ENCODE data around the gene RPL35.

DNA sequence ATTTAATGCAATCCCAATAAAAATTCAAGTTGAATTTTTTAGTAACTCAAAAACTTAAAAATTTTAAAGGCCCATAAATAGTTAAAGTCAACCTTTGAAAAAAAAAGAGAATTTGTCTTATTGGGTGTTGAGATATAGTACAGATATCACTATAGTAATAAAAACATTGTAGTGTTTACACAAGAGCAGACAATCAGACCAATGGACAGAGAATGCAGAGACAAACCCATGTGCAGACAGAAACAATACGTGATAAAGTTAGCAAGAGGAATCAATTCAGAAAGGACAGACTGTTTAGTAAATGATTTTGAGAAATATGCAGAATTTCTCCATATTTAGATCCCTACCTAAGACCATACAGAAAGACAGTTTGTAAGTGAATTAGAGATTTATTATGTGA lies 45.2 kb upstream of the RPL35 start:
- TF ChIP-seq, protein P1, sequence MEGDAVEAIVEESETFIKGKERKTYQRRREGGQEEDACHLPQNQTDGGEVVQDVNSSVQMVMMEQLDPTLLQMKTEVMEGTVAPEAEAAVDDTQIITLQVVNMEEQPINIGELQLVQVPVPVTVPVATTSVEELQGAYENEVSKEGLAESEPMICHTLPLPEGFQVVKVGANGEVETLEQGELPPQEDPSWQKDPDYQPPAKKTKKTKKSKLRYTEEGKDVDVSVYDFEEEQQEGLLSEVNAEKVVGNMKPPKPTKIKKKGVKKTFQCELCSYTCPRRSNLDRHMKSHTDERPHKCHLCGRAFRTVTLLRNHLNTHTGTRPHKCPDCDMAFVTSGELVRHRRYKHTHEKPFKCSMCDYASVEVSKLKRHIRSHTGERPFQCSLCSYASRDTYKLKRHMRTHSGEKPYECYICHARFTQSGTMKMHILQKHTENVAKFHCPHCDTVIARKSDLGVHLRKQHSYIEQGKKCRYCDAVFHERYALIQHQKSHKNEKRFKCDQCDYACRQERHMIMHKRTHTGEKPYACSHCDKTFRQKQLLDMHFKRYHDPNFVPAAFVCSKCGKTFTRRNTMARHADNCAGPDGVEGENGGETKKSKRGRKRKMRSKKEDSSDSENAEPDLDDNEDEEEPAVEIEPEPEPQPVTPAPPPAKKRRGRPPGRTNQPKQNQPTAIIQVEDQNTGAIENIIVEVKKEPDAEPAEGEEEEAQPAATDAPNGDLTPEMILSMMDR (IDR thresholded peaks at IDR 0.05): no peak
- TF ChIP-seq FOSL2 (IDR thresholded peaks at IDR 0.05; ENCODE audit: borderline replicate concordance, low read depth) (no peak), EZH2phosphoT487 (IDR thresholded peaks at IDR 0.05; ENCODE audit: borderline replicate concordance, low read depth) (no peak), RAD21 (IDR thresholded peaks at IDR 0.05; ENCODE audit: low read length) (no peak), NFIC (IDR thresholded peaks at IDR 0.05; ENCODE audit: borderline replicate concordance) (no peak), MXI1 (IDR thresholded peaks at IDR 0.05; ENCODE audit: low read depth, low read length) (no peak)

Data from SK-N-SH (cell line).